22Rv1 (cell line): ENCODE data around the gene SLC15A1.

ENCODE experiments used
- H3K27ac ChIP-seq: fragments of 450-650 bp; 2 replicates; pipeline ENCODE4 v1.5.1; 2017
- ZFX ChIP-seq: fragments of 450-650 bp; IDR thresholded peaks from 2 replicates; pipeline ENCODE4 v1.6.1; 2017; ENCODE audit warnings: antibody characterized with exemption, borderline replicate concordance
- TF ChIP-seq, protein P1 (sequence below): fragments of 450-650 bp; IDR thresholded peaks from 2 replicates; pipeline ENCODE4 v1.5.1; 2017; ENCODE audit warnings: mild to moderate bottlenecking

Gene SLC15A1

GRCh38 chr13:98749501-98749900 lies 3.0 kb downstream of the SLC15A1 start:
- TF ChIP-seq, protein P1, sequence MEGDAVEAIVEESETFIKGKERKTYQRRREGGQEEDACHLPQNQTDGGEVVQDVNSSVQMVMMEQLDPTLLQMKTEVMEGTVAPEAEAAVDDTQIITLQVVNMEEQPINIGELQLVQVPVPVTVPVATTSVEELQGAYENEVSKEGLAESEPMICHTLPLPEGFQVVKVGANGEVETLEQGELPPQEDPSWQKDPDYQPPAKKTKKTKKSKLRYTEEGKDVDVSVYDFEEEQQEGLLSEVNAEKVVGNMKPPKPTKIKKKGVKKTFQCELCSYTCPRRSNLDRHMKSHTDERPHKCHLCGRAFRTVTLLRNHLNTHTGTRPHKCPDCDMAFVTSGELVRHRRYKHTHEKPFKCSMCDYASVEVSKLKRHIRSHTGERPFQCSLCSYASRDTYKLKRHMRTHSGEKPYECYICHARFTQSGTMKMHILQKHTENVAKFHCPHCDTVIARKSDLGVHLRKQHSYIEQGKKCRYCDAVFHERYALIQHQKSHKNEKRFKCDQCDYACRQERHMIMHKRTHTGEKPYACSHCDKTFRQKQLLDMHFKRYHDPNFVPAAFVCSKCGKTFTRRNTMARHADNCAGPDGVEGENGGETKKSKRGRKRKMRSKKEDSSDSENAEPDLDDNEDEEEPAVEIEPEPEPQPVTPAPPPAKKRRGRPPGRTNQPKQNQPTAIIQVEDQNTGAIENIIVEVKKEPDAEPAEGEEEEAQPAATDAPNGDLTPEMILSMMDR = no peak
- TF ChIP-seq ZFX = no peak
- no peak overlapping the region for H3K27ac ChIP-seq

DNA sequence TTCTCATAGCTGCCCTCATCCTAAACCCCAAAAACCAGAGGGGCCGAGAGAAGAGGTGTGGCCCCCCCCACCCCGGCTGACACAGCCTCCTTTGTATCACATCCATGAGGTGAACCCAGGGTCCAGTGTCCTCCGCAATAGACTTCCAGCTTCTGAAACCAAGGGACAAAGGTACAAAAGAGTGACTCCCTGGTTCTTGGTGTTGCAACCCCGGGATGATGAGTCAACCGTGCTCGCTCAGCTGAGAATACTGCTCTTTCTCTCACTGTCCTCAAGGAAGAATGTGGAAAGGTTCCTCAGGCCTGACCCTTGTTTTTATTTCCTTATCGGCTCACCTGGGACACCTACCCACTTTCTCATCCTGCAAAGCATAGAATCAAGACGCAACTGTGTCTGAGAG lies 5.5 kb downstream of the SLC15A1 start:
- no peak overlapping the region for H3K27ac ChIP-seq
- no peak for TF ChIP-seq ZFX
- TF ChIP-seq, protein P1 = no peak

- H3K27ac ChIP-seq = no peak overlapping the region
- TF ChIP-seq, protein P1 = no peak
- TF ChIP-seq ZFX = no peak
Measured at GRCh38 chr13:98743377-98743776, 9.1 kb downstream of the SLC15A1 start.

- TF ChIP-seq, protein P1 = no peak
- no peak for TF ChIP-seq ZFX
- H3K27ac ChIP-seq = no peak overlapping the region
Measured at GRCh38 chr13:98742961-98743360, 9.5 kb downstream of the SLC15A1 start.

- TF ChIP-seq, protein P1 = no peak
- no peak for TF ChIP-seq ZFX
- H3K27ac ChIP-seq = no peak overlapping the region
Measured at GRCh38 chr13:98741741-98742435, 10.6 kb downstream of the SLC15A1 start.

DNA sequence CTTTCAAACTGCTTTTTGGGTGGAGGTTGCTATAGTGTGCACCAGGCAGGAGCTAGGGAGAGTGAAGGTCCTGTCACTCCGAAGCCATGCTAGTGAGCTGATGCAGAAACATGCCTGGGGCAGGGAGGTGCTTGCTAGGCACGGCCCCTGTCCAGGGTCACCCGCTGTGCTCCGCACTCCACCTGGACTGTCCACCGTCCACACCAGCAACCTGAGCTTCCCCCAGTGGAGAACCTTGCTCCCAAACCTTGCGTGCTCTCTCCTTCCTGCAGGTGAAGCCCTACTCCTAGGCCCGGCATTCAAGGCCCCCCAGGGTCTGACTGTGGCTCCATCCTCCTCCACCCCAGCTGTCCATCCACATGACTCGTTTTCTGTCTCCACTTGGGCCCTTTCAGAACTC lies 12.3 kb downstream of the SLC15A1 start:
- no peak overlapping the region for H3K27ac ChIP-seq

GRCh38 chr13:98738993-98739392 lies 13.5 kb downstream of the SLC15A1 start:
- H3K27ac ChIP-seq = no peak overlapping the region
- TF ChIP-seq, protein P1 = no peak
- TF ChIP-seq ZFX = no peak

More for the DNA sequence above, 12.3 kb downstream of the SLC15A1 start:
- TF ChIP-seq, protein P1 = no peak
- no peak for TF ChIP-seq ZFX
